HG03439 (cell line): ENCODE results near the gene ZNF358.

Source experiments
- ATAC-seq: cut with Tn5 transposase; IDR thresholded peaks from one replicate; pipeline ENCODE4 v1.9.1; 2021; ENCODE audit warnings: mild to moderate bottlenecking, moderate library complexity; ENCODE audit not compliant: unreplicated experiment

Gene ZNF358

DNA sequence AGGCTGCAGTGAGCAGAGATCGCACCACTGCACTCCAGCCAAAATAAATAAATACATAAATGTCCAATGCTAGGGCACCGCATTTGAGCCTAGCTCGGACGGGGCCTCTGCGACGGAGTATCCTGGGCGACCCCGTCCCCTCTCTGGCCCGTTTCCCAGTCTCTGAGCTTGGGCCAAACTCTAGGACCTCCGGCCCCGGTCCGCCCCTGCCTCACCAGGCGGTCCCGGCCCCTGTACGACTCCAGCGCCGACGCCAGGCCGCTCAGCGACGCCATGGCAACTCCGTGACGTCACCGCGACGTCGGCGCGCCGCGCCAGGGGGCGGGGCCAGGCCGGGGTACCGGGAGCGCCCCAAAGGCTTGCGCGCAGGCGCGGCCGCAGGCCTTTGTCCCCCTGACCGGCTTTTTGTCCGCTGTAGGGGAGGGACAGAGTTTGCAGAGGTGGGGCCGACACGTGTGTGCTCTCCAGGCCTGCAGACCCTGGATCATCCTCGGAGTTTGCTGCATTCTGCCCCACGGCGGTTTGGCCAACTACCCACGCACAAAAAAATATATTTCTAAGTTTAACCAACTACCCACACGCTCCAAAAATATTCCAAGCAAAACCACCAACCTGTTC is 27.1 kb upstream of the ZNF358 start, which contains the start of gene PEX11G:
PEX11G (minus strand) TSS at position 300 of the 618 bp plus-strand sequence; CDS start at position 275, 25 bp downstream.
- peak; percentile 60 for ATAC-seq

- ATAC-seq: no peak
Measured at GRCh38 chr19:7489609-7490044, 26.3 kb upstream of the ZNF358 start.

- ATAC-seq: no peak
Measured at GRCh38 chr19:7492142-7492541, 23.8 kb upstream of the ZNF358 start.

DNA sequence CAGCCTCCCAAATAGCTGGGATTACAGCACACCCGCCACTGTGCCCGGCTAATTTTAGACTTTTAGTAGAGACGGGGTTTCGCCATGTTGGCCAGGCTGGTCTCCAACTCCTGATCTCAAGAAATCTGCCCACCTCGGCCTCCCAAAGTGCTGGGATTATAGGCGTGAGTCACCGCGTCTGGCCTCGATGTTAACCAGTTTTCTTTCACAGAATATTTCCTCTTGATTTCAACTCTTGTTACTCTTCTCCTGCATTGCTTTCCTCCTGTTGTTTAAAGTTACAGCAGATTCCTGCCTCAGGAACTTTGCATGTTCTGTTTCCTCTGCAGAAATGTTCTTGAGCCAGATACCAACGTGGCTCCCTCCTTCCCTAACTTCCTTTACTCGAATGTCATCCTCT is 23.3 kb upstream of the ZNF358 start:
- ATAC-seq: no peak

DNA sequence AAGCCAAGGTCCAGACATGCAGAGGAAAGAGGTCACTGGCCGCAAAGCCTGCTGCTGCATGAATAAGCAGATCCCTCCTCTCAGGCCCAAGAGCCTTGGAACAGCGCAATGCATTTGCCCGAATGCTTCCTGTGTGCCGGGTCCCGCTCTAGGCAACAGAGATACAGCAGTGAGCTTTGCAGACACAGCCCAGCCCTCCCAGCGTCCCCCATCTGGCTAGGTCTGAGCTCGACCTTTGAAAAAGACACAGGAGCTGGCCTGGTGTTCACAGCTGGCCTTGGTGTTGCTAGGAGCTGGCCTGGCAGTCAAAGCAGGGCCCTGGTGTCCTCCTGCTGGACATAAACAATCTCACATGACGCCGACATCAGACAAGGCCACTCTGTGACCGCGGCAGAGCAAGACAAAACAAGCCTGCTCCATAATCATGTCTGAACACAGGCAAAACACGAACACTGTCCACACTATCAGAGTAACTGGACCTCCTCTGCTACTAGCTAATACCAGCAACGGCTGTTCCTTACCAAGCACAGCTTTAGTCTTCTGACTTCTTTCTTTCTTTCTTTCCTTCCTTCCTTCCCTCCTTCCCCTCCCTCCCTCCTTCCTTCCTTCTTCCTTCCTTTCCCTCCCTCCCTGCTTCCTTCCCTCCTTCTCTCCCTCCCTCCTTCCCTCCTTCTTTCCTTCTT is 21.3 kb upstream of the ZNF358 start:
- ATAC-seq: no peak

DNA sequence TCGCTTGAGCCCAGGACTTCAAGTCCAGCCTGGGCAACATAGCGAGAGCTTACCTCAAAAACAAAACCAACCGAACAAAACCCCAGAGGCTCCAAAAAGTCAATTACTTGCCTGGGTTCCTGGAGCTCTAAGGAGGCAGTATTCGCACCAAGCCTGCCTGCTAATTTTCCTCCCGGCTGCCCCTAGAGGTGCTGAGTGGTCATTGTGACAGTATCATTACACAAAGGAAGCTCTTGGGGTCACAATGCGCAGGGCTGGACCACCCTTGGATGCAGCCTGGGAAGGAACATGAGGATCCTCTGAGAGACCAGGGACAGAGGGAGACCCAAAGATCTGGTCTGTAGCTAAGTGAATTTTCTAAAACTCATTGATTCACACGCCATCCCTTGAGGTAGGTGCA is 18.6 kb upstream of the ZNF358 start:
- ATAC-seq: no peak

GRCh38 chr19:7500811-7501450 is 15.0 kb upstream of the ZNF358 start:
- ATAC-seq: no peak

- ATAC-seq: no peak
Measured at GRCh38 chr19:7502552-7502951, 13.4 kb upstream of the ZNF358 start.

DNA sequence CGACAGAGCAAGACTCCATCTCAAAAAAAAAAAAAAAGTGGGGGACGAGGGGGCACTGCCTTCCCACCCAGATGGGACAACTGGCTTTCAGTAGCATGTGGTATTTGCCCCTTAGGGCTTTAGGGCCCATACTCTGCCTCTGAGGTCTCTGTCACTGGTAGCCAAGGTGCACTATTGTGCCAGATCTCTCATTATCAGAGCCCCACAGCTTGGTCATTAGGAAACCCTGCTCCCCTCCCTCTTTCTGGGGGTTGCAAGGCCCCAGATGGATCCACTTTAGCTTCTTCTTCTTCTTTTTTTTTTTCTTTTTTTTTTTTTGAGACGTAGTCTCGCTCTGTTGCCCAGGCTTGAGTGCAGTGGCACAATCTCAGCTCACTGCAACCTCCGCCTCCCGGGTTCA is 11.2 kb upstream of the ZNF358 start:
- no peak for ATAC-seq

GRCh38 chr19:7505288-7505681 is 10.6 kb upstream of the ZNF358 start:
- no peak for ATAC-seq

GRCh38 chr19:7505682-7506384 is 10.1 kb upstream of the ZNF358 start:
- no peak for ATAC-seq

DNA sequence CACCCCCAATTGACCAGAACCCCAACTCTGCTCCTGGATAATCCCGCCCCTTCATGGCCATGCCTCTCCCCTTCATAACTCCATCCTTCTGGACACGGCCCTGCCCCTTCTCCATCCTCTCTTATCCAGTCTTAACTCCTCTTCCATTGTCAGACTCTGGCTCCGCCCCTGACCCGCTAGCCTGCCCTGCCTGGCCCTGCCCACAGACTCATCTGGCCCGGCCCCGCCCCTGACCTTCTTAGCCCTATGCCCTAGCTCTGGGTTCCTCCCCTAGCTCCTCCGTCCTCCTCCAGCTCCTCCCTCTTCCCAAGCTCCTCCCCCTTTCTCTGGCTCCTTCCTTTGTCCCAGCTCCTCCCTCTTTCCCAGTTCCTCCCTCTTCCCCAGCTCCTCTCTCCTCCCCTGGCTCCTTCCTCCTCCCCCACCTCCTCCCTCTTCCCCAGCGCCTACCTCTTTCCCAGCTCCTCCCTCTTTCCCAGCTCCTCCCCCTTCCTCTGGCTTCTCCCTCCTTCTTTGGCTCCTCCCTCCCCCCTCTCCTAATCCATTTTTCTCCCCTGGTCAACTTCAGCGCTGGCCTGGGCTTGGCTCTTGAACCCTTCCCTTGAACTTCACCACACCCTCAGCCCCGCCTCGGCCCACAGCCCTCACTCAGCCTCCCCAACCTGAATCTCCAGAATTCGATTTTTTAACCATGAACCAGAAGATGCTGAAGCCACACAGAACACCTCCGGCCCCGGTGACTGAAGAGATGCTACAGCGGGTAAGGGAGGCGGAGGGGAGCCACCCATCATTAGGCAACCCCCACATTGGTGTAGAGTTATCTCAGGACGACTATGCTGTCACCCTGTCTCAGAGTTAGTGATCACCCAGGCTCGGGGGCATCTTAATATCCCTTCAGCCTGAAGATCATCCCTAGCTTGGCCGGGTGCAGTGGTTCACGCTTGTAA is 9.2 kb upstream of the ZNF358 start:
- no peak for ATAC-seq

DNA sequence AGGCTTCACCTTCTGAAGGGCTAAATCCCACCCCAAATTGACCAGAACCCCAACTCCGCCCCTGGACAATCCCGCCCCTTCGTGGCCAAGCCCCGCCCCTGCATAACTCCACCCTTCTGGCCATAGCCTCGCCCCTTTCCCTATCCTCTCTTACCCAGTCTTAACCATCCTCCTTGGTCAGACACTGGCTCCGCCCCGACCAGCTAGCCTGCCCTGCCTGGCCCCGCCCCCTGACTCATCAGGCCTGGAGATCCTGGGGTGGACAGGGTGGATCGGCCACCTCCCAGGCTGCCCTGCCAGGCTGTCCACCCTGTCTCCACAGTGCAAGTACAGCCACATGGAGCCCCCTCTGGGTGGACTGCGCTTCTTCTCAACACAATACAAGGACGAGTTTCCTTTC is 8.0 kb upstream of the ZNF358 start:
- ATAC-seq: no peak

- ATAC-seq: no peak
Measured at GRCh38 chr19:7509625-7510024, 6.3 kb upstream of the ZNF358 start.

- ATAC-seq: no peak
Measured at GRCh38 chr19:7512400-7512851, 3.5 kb upstream of the ZNF358 start.

DNA sequence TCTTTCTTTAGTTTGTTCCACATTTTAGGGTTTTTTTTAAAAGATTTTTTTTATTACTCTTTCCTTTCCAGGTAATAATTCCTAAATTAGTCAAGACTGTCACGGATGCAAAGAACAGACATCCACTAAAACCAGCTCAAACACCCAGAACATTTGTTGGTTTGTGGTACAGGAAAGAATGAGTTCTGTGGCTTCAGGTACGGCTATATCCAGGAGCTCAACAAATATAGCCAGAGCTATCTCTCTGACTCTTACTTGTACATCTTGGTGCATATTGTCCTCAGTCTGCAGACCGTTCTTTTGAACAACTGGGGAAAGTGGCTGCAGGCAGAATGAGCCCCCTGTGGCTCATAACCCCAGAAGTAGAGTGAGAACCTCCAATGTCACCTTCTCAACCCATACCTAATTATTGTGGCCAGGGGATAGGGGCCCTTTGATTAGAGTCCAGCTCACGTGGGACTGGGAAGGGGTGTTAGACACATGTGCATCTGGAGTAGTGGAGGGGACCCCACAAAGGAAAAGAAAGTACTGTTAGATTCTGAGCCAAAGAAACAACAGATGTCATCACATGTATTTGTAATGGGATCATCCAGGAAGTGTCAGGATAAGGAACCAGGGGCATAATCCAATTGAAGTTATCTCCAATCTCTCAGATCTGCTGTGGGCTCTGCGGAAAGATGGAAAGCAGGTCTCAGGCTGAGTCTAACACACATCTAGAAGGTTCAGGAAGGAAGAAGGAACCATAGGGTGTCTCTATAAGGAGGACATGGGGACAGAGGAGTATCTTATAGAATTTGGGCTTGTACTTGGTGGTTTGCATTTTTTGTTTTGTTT is 1.9 kb upstream of the ZNF358 start:
- ATAC-seq: no peak

DNA sequence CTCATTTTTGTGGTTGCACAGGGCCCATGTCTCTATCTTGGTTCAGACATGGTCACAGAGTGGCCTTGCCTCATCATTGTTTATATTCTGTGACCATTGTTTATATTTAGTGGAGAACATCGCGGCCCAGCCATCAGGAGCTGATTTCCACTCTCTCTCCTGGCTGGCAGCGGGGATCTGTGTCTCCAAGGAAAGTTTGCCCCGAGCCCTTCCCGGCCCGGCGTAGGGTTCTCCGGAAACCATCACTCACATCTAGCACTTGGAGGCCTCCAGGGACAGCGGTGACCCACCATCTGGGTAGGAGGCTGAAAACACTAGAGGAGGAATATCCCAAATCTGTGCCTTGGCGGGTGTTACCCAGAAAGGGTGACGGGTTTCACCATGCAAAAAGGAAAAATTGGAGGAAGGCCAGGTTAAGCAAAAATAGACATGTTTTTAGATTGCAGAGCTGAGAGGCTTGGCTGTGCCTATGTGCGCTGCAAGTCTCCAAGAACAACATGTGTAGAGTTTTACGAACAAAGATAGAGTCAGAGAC is 726 bp upstream of the ZNF358 start:
- no peak for ATAC-seq

DNA sequence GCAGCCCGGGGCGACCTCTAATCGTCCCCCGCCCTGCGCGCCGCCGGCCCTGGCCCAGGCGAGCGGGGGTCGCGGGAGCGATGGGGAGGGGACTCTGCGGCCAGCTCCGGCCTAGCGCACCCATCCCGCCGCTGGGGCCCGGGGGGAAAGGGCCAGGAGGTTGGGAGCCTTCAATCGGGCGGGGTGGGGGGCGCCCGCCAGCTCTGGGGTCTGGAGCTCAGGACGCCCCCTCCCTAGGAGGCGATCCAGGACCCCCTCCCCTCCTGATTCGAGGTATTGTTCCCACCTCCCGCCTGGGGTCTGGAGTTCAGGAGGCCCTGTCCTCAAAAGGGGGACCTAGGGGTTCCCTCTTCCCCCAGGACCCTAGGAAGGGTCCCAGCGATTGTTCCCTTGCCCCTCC is 430 bp downstream of the ZNF358 start:
- no peak for ATAC-seq

DNA sequence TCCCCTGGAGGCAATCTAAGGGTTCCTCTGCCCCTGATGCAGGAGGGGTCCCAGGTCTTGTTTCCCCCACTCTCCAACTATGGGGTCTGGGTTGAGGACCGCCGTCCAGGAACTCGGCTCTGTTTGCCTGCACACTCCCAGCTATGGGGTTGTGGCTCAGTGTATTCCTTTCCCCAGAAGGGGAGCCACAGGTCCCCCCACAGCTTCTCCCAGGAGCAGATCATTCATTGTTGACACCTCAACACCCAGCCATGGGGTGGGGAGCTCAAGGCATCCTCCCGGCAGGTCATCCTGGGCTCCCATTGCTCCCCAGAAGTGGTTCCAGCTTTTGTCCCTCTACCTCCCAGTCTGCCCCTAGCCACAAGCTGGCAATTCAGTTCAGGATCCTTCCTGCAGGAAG is 975 bp downstream of the ZNF358 start:
- no peak for ATAC-seq
